ENCODE results near the gene ZSWIM3.

Gene ZSWIM3

GRCh38 chr20:45833030-45833882 lies 24.2 kb upstream of the ZSWIM3 start, which contains the start of gene SNX21:
Gene SNX21 (plus strand): TSS chr20:45833799. CDS start chr20:45833920, 121 bp downstream.
- peak; percentile 45 for DNase-seq

- no peak for DNase-seq
Measured at GRCh38 chr20:45833883-45834796, 23.3 kb upstream of the ZSWIM3 start.

DNA sequence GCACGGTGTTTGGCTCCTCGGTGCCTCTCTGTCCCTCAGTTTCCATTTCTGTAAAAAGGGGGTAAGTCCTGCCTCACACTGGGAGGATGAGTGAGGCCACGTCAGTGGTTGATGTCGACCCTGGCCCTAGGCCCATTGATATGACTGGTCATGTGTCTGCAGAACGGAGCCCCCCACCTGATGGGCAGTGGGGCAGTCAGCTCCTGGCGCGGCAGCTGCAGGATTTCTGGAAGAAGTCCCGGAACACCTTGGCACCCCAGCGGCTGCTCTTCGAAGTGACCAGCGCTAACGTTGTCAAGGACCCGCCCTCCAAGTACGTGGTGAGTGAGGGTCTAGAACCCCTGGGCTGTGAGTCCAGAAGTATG lies 22.6 kb upstream of the ZSWIM3 start:
- no peak for DNase-seq

DNA sequence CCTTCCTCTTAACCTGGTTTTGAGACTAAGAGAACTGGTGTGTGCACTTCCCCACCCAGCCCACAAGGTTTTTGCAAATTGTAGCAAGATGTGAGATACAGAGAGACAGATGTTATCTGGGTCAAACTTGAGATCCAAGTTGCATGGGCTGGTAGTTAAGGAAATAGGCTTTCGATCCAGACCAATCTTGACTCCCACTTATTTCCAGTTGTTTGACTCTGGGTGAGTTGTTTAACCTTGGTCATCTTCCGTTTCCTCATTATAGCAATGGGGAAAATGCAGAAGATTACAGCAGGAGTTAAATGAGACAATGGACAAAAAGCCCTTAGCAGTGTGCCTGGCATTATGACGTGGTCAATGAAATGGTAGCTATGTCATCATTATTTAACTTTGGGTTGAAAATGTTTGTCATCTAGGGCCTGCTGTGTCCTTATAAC lies 22.1 kb upstream of the ZSWIM3 start:
- DNase-seq, result no peak

- no peak for DNase-seq
Measured at GRCh38 chr20:45835825-45836224, 21.6 kb upstream of the ZSWIM3 start.

DNA sequence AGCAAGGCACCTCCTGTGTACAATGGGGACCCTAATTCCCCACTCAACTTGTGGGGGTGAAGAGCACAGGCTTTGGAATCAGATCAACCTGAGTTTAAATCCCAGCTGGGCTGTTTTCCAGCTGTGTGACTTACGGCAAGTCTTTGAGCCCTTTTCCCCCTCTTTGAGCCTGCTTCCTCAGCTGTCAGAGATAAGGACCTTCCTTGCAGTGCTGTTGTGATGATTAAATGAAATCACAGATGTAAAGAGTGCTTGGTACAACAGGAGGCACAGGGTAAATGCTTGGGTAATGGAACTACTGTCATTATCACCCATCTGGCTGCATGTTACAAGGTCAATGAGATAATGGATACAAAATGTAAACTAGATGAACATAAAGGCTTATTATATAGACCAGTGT lies 20.6 kb upstream of the ZSWIM3 start:
- DNase-seq, result no peak

DNA sequence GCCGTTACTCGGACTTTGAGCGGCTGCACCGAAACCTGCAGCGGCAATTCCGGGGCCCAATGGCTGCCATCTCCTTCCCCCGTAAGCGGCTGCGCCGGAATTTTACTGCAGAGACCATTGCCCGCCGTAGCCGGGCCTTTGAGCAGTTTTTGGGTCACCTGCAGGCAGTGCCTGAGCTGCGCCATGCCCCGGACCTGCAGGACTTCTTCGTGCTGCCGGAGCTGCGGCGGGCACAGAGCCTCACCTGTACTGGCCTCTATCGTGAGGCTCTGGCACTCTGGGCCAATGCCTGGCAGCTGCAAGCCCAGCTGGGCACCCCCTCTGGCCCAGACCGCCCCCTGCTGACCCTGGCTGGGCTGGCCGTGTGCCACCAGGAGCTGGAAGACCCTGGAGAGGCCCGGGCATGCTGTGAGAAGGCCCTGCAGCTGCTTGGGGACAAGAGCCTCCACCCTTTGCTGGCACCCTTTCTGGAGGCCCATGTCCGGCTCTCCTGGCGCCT lies 16.7 kb upstream of the ZSWIM3 start:
- no peak for DNase-seq

DNA sequence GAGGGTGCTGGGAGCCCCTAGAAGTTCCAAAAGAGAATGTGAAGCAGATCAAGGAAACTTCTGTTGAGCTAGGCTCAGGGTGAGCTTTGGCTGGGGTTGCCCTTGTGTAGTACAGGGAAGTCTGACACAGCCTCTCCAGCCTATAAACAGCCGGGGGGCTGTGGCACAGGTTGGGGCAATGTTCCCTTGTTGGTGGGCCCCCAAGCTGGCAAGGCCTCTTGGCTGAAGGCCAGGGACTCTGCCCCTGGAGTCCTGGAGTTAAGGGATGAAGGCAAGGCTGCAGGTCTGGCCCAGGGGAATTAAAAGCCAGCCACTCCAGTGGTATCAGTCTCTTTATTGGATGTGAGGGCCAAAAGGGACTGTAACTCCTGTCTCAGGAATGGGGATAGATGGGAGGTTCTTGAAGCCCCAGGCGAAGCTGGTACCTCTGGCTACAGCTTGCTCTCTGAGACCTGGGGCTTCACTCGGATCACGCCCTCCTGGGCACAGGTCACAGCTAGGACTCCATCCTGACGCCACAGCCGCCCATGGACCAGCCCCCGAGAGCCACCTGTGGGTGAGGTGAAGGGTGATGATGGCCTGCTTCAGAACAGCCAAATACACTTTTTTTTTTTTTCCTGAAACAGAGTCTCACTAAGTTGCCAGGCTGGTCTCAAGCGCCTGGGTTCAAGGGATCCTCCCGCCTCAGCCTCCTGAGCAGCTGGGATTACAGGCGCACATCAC lies 15.8 kb upstream of the ZSWIM3 start:
- no peak for DNase-seq

DNA sequence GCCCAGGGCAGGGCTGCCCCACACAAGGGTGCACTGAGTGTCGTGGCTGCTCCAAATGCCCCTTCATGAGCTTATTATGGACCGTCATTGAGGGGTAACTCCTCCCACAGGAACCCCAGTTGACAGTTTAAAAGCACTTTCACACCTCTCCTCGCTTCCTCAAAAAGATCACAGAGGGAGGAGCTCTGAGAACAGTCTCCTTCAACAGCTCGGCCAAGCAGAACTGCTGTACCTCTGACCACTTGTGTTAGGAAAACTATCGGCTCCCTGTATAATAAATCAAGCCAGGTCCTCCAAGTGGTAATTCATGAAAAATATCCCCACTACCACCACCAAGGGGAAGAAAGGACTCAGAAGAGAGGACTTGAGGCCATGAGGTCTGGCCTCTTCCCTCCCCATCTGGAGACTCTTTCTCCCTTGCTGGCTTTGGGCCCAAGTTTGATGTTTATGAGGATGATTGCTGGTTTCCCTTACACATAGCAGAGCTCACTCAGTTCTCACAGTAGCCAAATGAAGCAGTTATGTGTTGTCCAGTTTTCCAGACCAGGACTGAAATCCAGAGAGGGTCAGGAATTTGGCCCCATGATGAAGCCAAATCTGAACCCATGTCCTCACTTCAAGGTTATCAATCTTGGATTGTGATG lies 15.1 kb upstream of the ZSWIM3 start:
- DNase-seq, result no peak

GRCh38 chr20:45843506-45843905 lies 13.9 kb upstream of the ZSWIM3 start:
- no peak for DNase-seq

- DNase-seq, result no peak
Measured at GRCh38 chr20:45845452-45845851, 12.0 kb upstream of the ZSWIM3 start.

GRCh38 chr20:45848421-45848820 lies 9.0 kb upstream of the ZSWIM3 start:
- no peak for DNase-seq

DNA sequence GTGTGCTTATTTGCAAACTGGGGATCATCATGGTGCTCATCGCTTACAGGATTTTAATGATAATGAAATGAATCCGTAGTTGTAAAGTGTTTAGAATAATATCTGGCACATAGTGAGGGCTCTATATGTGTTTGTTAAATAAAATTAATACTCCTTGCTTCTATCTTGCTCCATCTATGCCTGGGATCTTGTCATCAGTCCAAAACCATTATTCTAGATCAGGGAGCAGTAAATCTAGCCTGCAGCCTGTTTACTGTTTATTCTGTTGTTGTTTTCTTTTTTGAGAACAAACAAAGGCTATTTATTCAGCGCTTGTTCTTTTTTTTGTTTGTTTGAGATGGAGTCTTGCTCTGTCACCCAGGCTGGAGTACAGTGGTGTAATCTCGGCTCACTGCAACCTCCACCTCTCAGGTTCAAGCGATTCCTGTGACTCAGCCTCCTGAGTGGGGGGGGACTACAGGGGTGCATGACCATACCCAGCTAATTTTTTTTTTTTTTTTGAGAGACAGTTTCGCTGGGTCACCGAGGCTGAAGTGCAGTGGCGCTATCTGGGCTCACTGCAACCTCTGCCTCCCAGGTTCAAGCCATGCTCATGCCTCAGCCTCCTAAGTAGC lies 8.3 kb upstream of the ZSWIM3 start:
- DNase-seq, result no peak

GRCh38 chr20:45850238-45850637 lies 7.2 kb upstream of the ZSWIM3 start:
- no peak for DNase-seq

DNA sequence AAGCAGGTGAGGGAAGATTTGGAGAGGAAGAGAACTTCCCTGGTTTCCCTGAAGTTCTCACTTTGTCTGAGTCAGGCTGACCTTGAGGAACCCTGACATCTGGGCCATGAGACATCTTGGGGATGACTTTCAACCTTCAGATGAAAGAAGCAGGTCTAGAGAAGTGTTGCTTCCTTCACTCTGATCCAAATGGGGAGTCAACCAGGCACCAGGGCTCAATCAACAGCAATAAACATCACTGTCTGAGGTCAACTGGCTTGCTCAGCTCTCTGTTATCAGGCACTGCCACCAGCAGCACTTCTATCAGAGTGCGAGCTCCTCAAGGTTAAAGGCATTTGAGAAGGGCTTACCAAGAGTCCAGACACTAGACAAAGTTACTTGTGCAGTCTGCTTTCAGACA lies 6.5 kb upstream of the ZSWIM3 start:
- no peak for DNase-seq

DNA sequence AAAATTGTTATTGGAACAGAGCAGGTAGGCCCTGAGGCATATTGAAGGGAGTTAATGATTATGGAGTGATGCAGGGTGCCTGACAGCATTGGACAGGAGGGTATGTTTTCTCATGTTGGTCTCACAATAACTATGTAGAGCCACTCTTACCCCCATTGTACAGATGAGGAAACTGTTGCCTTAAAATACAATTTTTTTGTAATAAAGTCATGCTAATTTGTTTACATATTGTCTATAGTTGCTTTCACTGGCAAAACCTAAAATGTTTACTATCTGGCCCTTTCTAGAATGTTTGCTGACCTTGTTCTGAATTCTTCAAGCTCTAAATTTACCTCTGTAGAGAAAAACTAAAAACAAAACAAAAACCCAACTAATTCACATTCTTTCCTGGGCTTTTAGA lies 5.9 kb upstream of the ZSWIM3 start:
- no peak for DNase-seq

DNA sequence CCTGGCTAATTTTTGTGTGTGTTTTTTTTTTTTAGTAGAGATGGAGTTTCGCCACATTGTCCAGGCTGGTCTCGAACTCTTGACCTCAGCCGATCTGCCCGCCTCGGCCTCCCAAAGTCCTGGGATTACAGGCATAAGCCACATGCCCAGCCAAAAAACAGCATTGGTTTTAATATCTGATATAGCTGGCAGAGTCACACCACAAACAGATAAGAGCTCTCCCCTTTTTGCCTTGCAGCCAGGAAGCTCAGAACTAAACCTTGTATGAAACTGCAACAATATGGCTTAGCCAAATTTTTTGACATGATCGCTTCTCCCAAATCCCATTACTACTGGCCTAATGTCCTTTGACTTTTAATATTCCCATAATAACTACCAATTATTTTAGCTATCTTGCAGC lies 5.1 kb upstream of the ZSWIM3 start:
- DNase-seq, result no peak

DNA sequence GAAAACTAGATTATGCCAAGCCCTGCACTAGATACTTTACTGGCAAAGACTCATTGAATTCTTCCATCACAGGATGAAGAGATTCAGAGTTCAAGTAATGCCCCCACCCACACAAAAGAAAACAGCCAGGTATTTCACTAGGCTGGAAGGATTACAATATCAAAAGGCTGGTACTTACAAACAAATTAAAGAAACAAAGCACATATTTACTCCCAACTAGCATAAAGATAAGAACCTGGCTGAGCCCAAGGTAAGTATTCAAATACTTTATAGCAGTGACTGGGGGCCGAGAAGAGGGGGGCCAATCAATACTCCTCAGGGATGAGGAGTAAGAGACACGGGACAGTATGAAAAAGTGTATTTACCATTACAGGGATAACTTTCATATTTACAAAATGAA lies 3.9 kb upstream of the ZSWIM3 start:
- DNase-seq, result no peak

- no peak for DNase-seq
Measured at GRCh38 chr20:45857882-45858216, 435 bp downstream of the ZSWIM3 start.

- no peak for DNase-seq
Measured at GRCh38 chr20:45859916-45860315, 2.5 kb downstream of the ZSWIM3 start.

DNA sequence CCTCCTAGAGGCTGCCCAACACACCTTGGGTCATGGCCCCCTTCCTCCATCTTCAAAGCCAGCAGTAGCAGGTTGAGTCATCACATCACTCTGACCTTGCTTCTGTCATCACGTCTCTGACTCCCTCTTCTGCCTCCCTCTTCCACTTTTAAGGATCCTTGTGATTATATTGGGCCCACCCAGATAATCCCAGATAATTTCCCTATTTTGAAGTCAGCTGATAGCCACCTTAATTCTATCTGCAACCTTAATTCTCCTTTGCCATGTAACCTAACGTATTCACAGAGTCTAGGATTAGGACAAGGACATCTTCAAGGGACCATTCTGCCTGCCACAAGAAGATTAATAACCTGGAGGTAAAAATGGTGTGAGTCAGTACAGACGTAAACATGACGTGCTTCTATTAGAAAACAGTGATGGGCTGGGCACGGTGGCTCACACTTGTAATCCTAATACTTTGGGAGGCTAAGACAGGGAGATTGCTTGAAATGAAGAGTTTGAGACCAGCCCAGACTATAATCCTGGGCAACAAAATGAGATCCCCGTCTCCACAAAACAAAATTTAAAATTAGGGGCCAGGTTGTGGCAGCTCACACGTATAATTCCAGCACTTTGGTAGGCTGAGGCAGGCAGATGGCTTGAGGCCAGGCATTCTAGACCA lies 3.3 kb downstream of the ZSWIM3 start:
- no peak for DNase-seq
